Activated T-helper 1 cell treated with anti-CD3 and anti-CD28 coated beads, Interleukin-12 subunit alpha, Interleukin-12 subunit beta, Interleukin-2, Interleukin-4 antibody, amounts not matched to agents 30 ng/mL and 10 ng/mL and 1 ng/mL, durations not matched to agents 14 hours and 24 hours and 36 hours (primary cell): ENCODE measurements around the gene ABCA13. TPM values are rescaled to one million over a fixed set of nuclear protein-coding genes. Genes with fewer than 3 reads are reported as not detected.

ENCODE experiments used
- DNase-seq: peaks from one replicate; pipeline ENCODE4 v3.0.0; 2021; ENCODE audit warnings: low spot score
- H3K27ac Mint-ChIP-seq: one replicate; pipeline ENCODE4 v1.8.0; 2021; ENCODE audit warnings: mild to moderate bottlenecking, mixed read lengths
- H3K27me3 Mint-ChIP-seq: one replicate; pipeline ENCODE4 v1.8.0; 2022; ENCODE audit warnings: mild to moderate bottlenecking, moderate library complexity, mixed read lengths; ENCODE audit not compliant: insufficient read depth
- H3K36me3 Mint-ChIP-seq: one replicate; pipeline ENCODE4 v1.8.0; 2021; ENCODE audit warnings: low read depth, mixed read lengths
- H3K4me1 Mint-ChIP-seq: one replicate; pipeline ENCODE4 v1.8.0; 2021; ENCODE audit warnings: low read depth, mixed read lengths
- H3K4me3 Mint-ChIP-seq: one replicate; pipeline ENCODE4 v1.8.0; 2021; ENCODE audit warnings: mild to moderate bottlenecking, moderate library complexity, mixed read lengths
- H3K9me3 Mint-ChIP-seq: one replicate; pipeline ENCODE4 v1.8.0; 2021; ENCODE audit warnings: mixed read lengths
- intact Hi-C: fragments of 100-400 bp; cut with micrococcal nuclease; formaldehyde crosslinking; loops from one replicate; pipeline ENCODE4 v1.15.1; 2024
- total RNA-seq: library from RNA; stranded (reverse); gene quantifications from 2 replicates; pipeline ENCODE4 v1.2.3, GENCODE V29; 2022

Gene ABCA13
- total RNA-seq, 1 donor from 2014 or later, result not detected

- no peak overlapping the region for H3K4me3 Mint-ChIP-seq
- no peaks in the 10 kb centered on the region for H3K4me1 Mint-ChIP-seq
- no peaks in the 10 kb centered on the region for H3K36me3 Mint-ChIP-seq
- H3K27me3 Mint-ChIP-seq, result peaks cover 3% of the 10 kb centered on the region
- H3K9me3 Mint-ChIP-seq, result no peaks in the 10 kb centered on the region
- DNase-seq, result no peak
- intact Hi-C loops, result no loop called here
- H3K27ac Mint-ChIP-seq, result no peak overlapping the region
Observed at GRCh38 chr7:48337012-48337621, 165.9 kb downstream of the ABCA13 start.

- H3K9me3 Mint-ChIP-seq, result no peaks in the 10 kb centered on the region
Observed at GRCh38 chr7:48337781-48338180, 166.5 kb downstream of the ABCA13 start.

GRCh38 chr7:48347230-48347825, 176.1 kb downstream of the ABCA13 start:
- Mint-ChIP-seq H3K27me3 (no peaks in the 10 kb centered on the region), H3K4me3 (no peak overlapping the region), H3K9me3 (no peaks in the 10 kb centered on the region), H3K4me1 (no peaks in the 10 kb centered on the region), H3K27ac (no peak overlapping the region), H3K36me3 (no peaks in the 10 kb centered on the region)
- intact Hi-C loops, result no loop called here
- DNase-seq, result no peak

More at GRCh38 chr7:48337781-48338180, 166.5 kb downstream of the ABCA13 start:
- Mint-ChIP-seq H3K4me1 (no peaks in the 10 kb centered on the region), H3K4me3 (no peak overlapping the region), H3K36me3 (no peaks in the 10 kb centered on the region), H3K27ac (no peak overlapping the region), H3K27me3 (peaks cover 3% of the 10 kb centered on the region)
- intact Hi-C loops, result no loop called here
- DNase-seq, result no peak

GRCh38 chr7:48350515-48350914, 179.3 kb downstream of the ABCA13 start:
- intact Hi-C loops, result no loop called here
- no peak overlapping the region for H3K27ac Mint-ChIP-seq

GRCh38 chr7:48351900-48352299, 180.6 kb downstream of the ABCA13 start:
- DNase-seq, result no peak
- no peak overlapping the region for H3K4me3 Mint-ChIP-seq
- no peaks in the 10 kb centered on the region for H3K4me1 Mint-ChIP-seq
- no peaks in the 10 kb centered on the region for H3K9me3 Mint-ChIP-seq
- H3K27ac Mint-ChIP-seq, result no peak overlapping the region
- peaks cover 1% of the 10 kb centered on the region for H3K27me3 Mint-ChIP-seq
- H3K36me3 Mint-ChIP-seq, result no peaks in the 10 kb centered on the region
- intact Hi-C loops, result no loop called here

More at GRCh38 chr7:48350515-48350914, 179.3 kb downstream of the ABCA13 start:
- no peaks in the 10 kb centered on the region for H3K36me3 Mint-ChIP-seq
- DNase-seq, result no peak
- no peaks in the 10 kb centered on the region for H3K9me3 Mint-ChIP-seq
- H3K27me3 Mint-ChIP-seq, result peaks cover 1% of the 10 kb centered on the region
- no peaks in the 10 kb centered on the region for H3K4me1 Mint-ChIP-seq
- H3K4me3 Mint-ChIP-seq, result no peak overlapping the region

- Mint-ChIP-seq H3K4me1 (no peaks in the 10 kb centered on the region), H3K27ac (no peak overlapping the region), H3K4me3 (no peak overlapping the region), H3K36me3 (no peaks in the 10 kb centered on the region), H3K9me3 (no peaks in the 10 kb centered on the region), H3K27me3 (peaks cover 1% of the 10 kb centered on the region)
- intact Hi-C loops, result no loop called here
- no peak for DNase-seq
Observed at GRCh38 chr7:48355346-48355745, 184.1 kb downstream of the ABCA13 start.

GRCh38 chr7:48360574-48360973, 189.3 kb downstream of the ABCA13 start:
- Mint-ChIP-seq H3K9me3 (no peaks in the 10 kb centered on the region), H3K4me3 (no peak overlapping the region), H3K27ac (no peak overlapping the region), H3K27me3 (peaks cover 2% of the 10 kb centered on the region), H3K4me1 (no peaks in the 10 kb centered on the region), H3K36me3 (no peaks in the 10 kb centered on the region)
- intact Hi-C loops, result no loop called here
- DNase-seq, result no peak

GRCh38 chr7:48363174-48363573, 191.9 kb downstream of the ABCA13 start:
- Mint-ChIP-seq H3K27me3 (peaks cover 2% of the 10 kb centered on the region), H3K4me3 (no peak overlapping the region), H3K4me1 (no peaks in the 10 kb centered on the region), H3K36me3 (no peaks in the 10 kb centered on the region), H3K27ac (no peak overlapping the region), H3K9me3 (no peaks in the 10 kb centered on the region)
- intact Hi-C loops, result no loop called here
- no peak for DNase-seq

GRCh38 chr7:48365010-48365409, 193.8 kb downstream of the ABCA13 start:
- peaks cover 2% of the 10 kb centered on the region for H3K27me3 Mint-ChIP-seq
- H3K27ac Mint-ChIP-seq, result no peak overlapping the region
- intact Hi-C loops, result no loop called here
- no peaks in the 10 kb centered on the region for H3K4me1 Mint-ChIP-seq
- DNase-seq, result no peak
- H3K9me3 Mint-ChIP-seq, result no peaks in the 10 kb centered on the region
- H3K4me3 Mint-ChIP-seq, result no peak overlapping the region
- no peaks in the 10 kb centered on the region for H3K36me3 Mint-ChIP-seq

GRCh38 chr7:48366096-48366495, 194.8 kb downstream of the ABCA13 start:
- intact Hi-C loops, result no loop called here
- Mint-ChIP-seq H3K9me3 (peaks cover 3% of the 10 kb centered on the region), H3K4me3 (no peak overlapping the region), H3K27ac (no peak overlapping the region), H3K36me3 (no peaks in the 10 kb centered on the region), H3K27me3 (peaks cover 2% of the 10 kb centered on the region), H3K4me1 (no peaks in the 10 kb centered on the region)
- no peak for DNase-seq

- Mint-ChIP-seq H3K9me3 (peaks cover 5% of the 10 kb centered on the region), H3K27me3 (peaks cover 2% of the 10 kb centered on the region), H3K4me3 (no peak overlapping the region), H3K4me1 (no peaks in the 10 kb centered on the region), H3K36me3 (no peaks in the 10 kb centered on the region), H3K27ac (no peak overlapping the region)
- no peak for DNase-seq
- intact Hi-C loops, result no loop called here
Observed at GRCh38 chr7:48376263-48376662, 205.0 kb downstream of the ABCA13 start.

- Mint-ChIP-seq H3K4me3 (no peak overlapping the region), H3K27ac (no peak overlapping the region), H3K27me3 (peaks cover 4% of the 10 kb centered on the region), H3K9me3 (no peaks in the 10 kb centered on the region), H3K4me1 (no peaks in the 10 kb centered on the region), H3K36me3 (no peaks in the 10 kb centered on the region)
- DNase-seq, result no peak
- intact Hi-C loops, result no loop called here
Observed at GRCh38 chr7:48380921-48381320, 209.7 kb downstream of the ABCA13 start.

GRCh38 chr7:48381571-48381970, 210.3 kb downstream of the ABCA13 start:
- Mint-ChIP-seq H3K4me1 (no peaks in the 10 kb centered on the region), H3K36me3 (no peaks in the 10 kb centered on the region), H3K4me3 (no peak overlapping the region), H3K27me3 (peaks cover 5% of the 10 kb centered on the region), H3K9me3 (no peaks in the 10 kb centered on the region), H3K27ac (no peak overlapping the region)
- intact Hi-C loops, result no loop called here
- no peak for DNase-seq
